HCT116 (cell line): ENCODE results near the gene DENND1A. TPM values are rescaled to one million over a fixed set of nuclear protein-coding genes. Genes with fewer than 3 reads are reported as not detected.

Experiments
- ATAC-seq: fragments of 200-7000 bp; cut with Tn5 transposase; 2 replicates; pipeline ENCODE4 v1.9.1; 2020; ENCODE audit warnings: mild to moderate bottlenecking, moderate library complexity
- BruUV-seq: library from RNA; stranded (reverse); fragments of 400-500 nt; replicated peaks from 2 replicates; lab custom pipeline; 2021; lab: Mats Ljungman, UMichigan
- CTCF ChIA-PET: fragments of 300-600 bp; sonication (Branson Sonifier 250); formaldehyde crosslinking; loops from one replicate; lab custom pipeline; 2021; ENCODE audit warnings: antibody characterized with exemption; lab: Charles Lee
- POLR2A ChIA-PET: fragments of 300-600, 350-600 bp; sonication (Branson Sonifier 250); formaldehyde crosslinking; loops from one replicate; lab custom pipeline; 2021; ENCODE audit warnings: antibody characterized with exemption; lab: Charles Lee
- RAD21 ChIA-PET, 2 experiments: fragments of 300-600 bp; sonication (Branson Sonifier 250); formaldehyde crosslinking; loops; one replicate each; lab custom pipeline; 2023; ENCODE audit warnings: low total read pairs in 2 of 2; ENCODE audit not compliant: uncharacterized antibody in 2 of 2, unreplicated experiment in 2 of 2, low non-redundant PET in 1 of 2; lab: Charles Lee
- DNase-seq: peaks from one replicate; pipeline ENCODE4 v3.0.0-alpha.2; 2010; ENCODE audit warnings: low read depth, low spot score
- H2AFZ ChIP-seq: fragments of 200-600 bp; shearing (Covaris generic), sonication (generic); 2 replicates; pipeline ENCODE4 v1.6.1; 2017; ENCODE audit warnings: low read depth, mixed run types, mixed read lengths, antibody characterized with exemption, low read length; ENCODE audit not compliant: poor library complexity, severe bottlenecking
- H3K27ac ChIP-seq: 2 replicates; pipeline ENCODE4 v1.5.1; 2012; ENCODE audit warnings: low read depth, low read length
- H3K27me3 ChIP-seq: fragments of 200-600 bp; sonication (generic); 2 replicates; pipeline ENCODE4 v1.6.1; 2016; ENCODE audit warnings: mixed run types, low read length, mixed read lengths; ENCODE audit not compliant: insufficient read depth
- H3K36me3 ChIP-seq, 2 experiments: fragments of 200-500 bp in 1 of 2; fragments of 200-600 bp in 1 of 2; sonication (Bioruptor generic) in 1 of 2; sonication (generic) in 1 of 2; 2 replicates each; pipeline versions ENCODE4 v1.5.1 to v1.6.1; 2014 to 2016; ENCODE audit warnings: low read length in 2 of 2, inconsistent platforms in 1 of 2, mixed read lengths in 1 of 2, mixed run types in 1 of 2; ENCODE audit not compliant: insufficient read depth in 2 of 2, control insufficient read depth in 1 of 2
- H3K4me1 ChIP-seq, 2 experiments: fragments of 200-600 bp in 1 of 2; sonication (generic) in 1 of 2; 2 replicates each; pipeline versions ENCODE4 v1.5.1 to v1.6.1; 2012 to 2017; ENCODE audit warnings: low read length in 2 of 2, inconsistent platforms in 1 of 2, mild to moderate bottlenecking in 1 of 2, mixed read lengths in 1 of 2, mixed run types in 1 of 2, moderate library complexity in 1 of 2; ENCODE audit not compliant: insufficient read depth in 2 of 2, control insufficient read depth in 1 of 2
- H3K4me2 ChIP-seq: fragments of 200-600 bp; sonication (generic); 2 replicates; pipeline ENCODE4 v1.6.1; 2017; ENCODE audit warnings: mixed run types, low read length, mixed read lengths
- H3K4me3 ChIP-seq, 2 experiments: fragments of 200-600 bp in 1 of 2; sonication (generic) in 1 of 2; replicated peaks in 1 of 2; 2 replicates each; pipeline ENCODE4 v1.5.1; 2011 to 2016; ENCODE audit warnings: low read length in 2 of 2, control low read depth in 1 of 2, low read depth in 1 of 2, mild to moderate bottlenecking in 1 of 2, mixed read lengths in 1 of 2, mixed run types in 1 of 2
- H3K79me2 ChIP-seq: fragments of 200-600 bp; sonication (generic); 2 replicates; pipeline ENCODE4 v1.6.1; 2017; ENCODE audit warnings: mild to moderate bottlenecking, mixed run types, low read length, moderate library complexity, mixed read lengths; ENCODE audit not compliant: insufficient read depth
- H3K9ac ChIP-seq: fragments of 200-600 bp; sonication (generic); 2 replicates; pipeline ENCODE4 v1.6.1; 2016; ENCODE audit warnings: low read length, mixed read lengths
- H3K9me2 ChIP-seq: fragments of 200-600 bp; sonication (generic), shearing (Covaris generic); 2 replicates; pipeline ENCODE4 v1.6.1; 2017; ENCODE audit warnings: mixed run types, mild to moderate bottlenecking, moderate library complexity; ENCODE audit not compliant: insufficient read depth
- H3K9me3 ChIP-seq, 2 experiments: fragments of 200-500 bp in 1 of 2; fragments of 200-600 bp in 1 of 2; sonication (Bioruptor generic) in 1 of 2; sonication (generic) in 1 of 2; 2 replicates each; pipeline ENCODE4 v1.6.1; 2014 to 2017; ENCODE audit warnings: low read length in 2 of 2, mixed read lengths in 2 of 2, inconsistent platforms in 1 of 2, low read depth in 1 of 2, mild to moderate bottlenecking in 1 of 2, mixed run types in 1 of 2, moderate library complexity in 1 of 2; ENCODE audit not compliant: control insufficient read depth in 1 of 2, insufficient read depth in 1 of 2
- H4K20me1 ChIP-seq: fragments of 200-600 bp; sonication (generic), shearing (Covaris generic); 2 replicates; pipeline ENCODE4 v1.6.1; 2017; ENCODE audit warnings: mixed run types, mild to moderate bottlenecking, moderate library complexity; ENCODE audit not compliant: insufficient read depth
- ATF3 ChIP-seq: IDR thresholded peaks from 2 replicates; pipeline ENCODE4 v1.6.1; 2012
- EGR1 ChIP-seq: IDR thresholded peaks from 2 replicates; pipeline ENCODE4 v1.6.1; 2012; ENCODE audit warnings: low read depth
- ELF1 ChIP-seq: IDR thresholded peaks from 2 replicates; pipeline ENCODE4 v1.6.1; 2012; ENCODE audit warnings: low read depth, borderline replicate concordance
- EZH2phosphoT487 ChIP-seq: fragments of 200-600 bp; IDR thresholded peaks from 2 replicates; pipeline ENCODE4 v1.6.1; 2018; ENCODE audit warnings: antibody characterized with exemption, borderline replicate concordance
- JUND ChIP-seq: IDR thresholded peaks from 2 replicates; pipeline ENCODE4 v1.6.1; 2012
- RAD21 ChIP-seq: IDR thresholded peaks from 2 replicates; pipeline ENCODE4 v1.6.1; 2012; ENCODE audit warnings: low read depth, mild to moderate bottlenecking
- REST ChIP-seq: IDR thresholded peaks from 2 replicates; pipeline ENCODE4 v1.6.1; 2012; ENCODE audit warnings: low read depth
- YY1 ChIP-seq: IDR thresholded peaks from 2 replicates; pipeline ENCODE4 v1.6.1; 2011; ENCODE audit warnings: low read length, low read depth, moderate library complexity, mild to moderate bottlenecking; ENCODE audit not compliant: insufficient replicate concordance; ENCODE audit errors: extremely low read depth
- ZBTB33 ChIP-seq: IDR thresholded peaks from 2 replicates; pipeline ENCODE4 v1.6.1; 2011; ENCODE audit warnings: mild to moderate bottlenecking, low read length, moderate library complexity; ENCODE audit not compliant: insufficient replicate concordance; ENCODE audit errors: extremely low read depth
- intact Hi-C: fragments of 100-400 bp; cut with micrococcal nuclease; formaldehyde crosslinking; loops from 2 replicates; pipeline ENCODE4 v1.10.0; 2022
- total RNA-seq: library from RNA; stranded (reverse); gene quantifications from one replicate; pipeline ENCODE4 v1.2.1, GENCODE V29; 2021; ENCODE audit not compliant: unreplicated experiment

Gene DENND1A
- total RNA-seq, 1 experiment from 2014 or later: 33.0 TPM

GRCh38 chr9:123609844-123610243 is 320.1 kb downstream of the DENND1A start:
- Histone ChIP-seq H3K4me2 (no peak overlapping the region), H3K36me3 (no peaks in the 10 kb centered on the region), H3K4me3 (no peak overlapping the region), H3K9me3 (no peaks in the 10 kb centered on the region), H2AFZ (no peak overlapping the region), H3K79me2 (no peaks in the 10 kb centered on the region), H3K27ac (no peak overlapping the region), H4K20me1 (no peaks in the 10 kb centered on the region), H3K9ac (no peak overlapping the region), H3K27me3 (no peaks in the 10 kb centered on the region), H3K9me2 (no peaks in the 10 kb centered on the region), H3K4me1 (no peaks in the 10 kb centered on the region)
- intact Hi-C loops: no loop called here
- BruUV-seq: no TSS peak
- DNase-seq (no peak), ATAC-seq (no peak)
- TF ChIP-seq EZH2phosphoT487 (no peak), ELF1 (no peak), JUND (no peak), RAD21 (no peak)
- CTCF ChIA-PET: no interaction called here
- POLR2A ChIA-PET: no interaction called here
- RAD21 ChIA-PET: no interaction called here

- no peaks in the 10 kb centered on the region for H3K4me1 ChIP-seq
- no peaks in the 10 kb centered on the region for H3K9me3 ChIP-seq
- no peak overlapping the region for H2AFZ ChIP-seq
- H3K4me3 ChIP-seq: no peak overlapping the region
- ChIA-PET CTCF (no interaction called here), RAD21 (no interaction called here), POLR2A (no interaction called here)
- H4K20me1 ChIP-seq: no peaks in the 10 kb centered on the region
- H3K27ac ChIP-seq: no peak overlapping the region
- no peak for TF ChIP-seq REST
- TF ChIP-seq ATF3: no peak
- no peak for TF ChIP-seq ZBTB33
- no peak for TF ChIP-seq EGR1
- TF ChIP-seq YY1: no peak
- intact Hi-C loops: no loop called here
- H3K4me2 ChIP-seq: no peak overlapping the region
- ATAC-seq (no peak), DNase-seq (no peak)
- H3K79me2 ChIP-seq: no peaks in the 10 kb centered on the region
- no peaks in the 10 kb centered on the region for H3K36me3 ChIP-seq
- H3K27me3 ChIP-seq: no peaks in the 10 kb centered on the region
- H3K9ac ChIP-seq: no peak overlapping the region
- no peaks in the 10 kb centered on the region for H3K9me2 ChIP-seq
- no TSS peak for BruUV-seq
Measured at GRCh38 chr9:123608104-123608503, 321.8 kb downstream of the DENND1A start.
